Colonic mucosa (tissue), 4 donors: Measurements from ENCODE around the gene C10orf120. TPM values are rescaled to one million over a fixed set of nuclear protein-coding genes. Genes with fewer than 3 reads are reported as not detected.

Source experiments
- DNase-seq: peaks from one replicate; pipeline ENCODE4 v3.0.0-alpha.2; 2020
- H3K27ac ChIP-seq: fragments of 200-600 bp; one replicate; pipeline ENCODE4 v1.8.0; 2021
- H3K27me3 ChIP-seq: fragments of 200-600 bp; one replicate; pipeline ENCODE4 v1.8.0; 2021
- H3K36me3 ChIP-seq: fragments of 200-600 bp; one replicate; pipeline ENCODE4 v1.8.0; 2021
- H3K4me1 ChIP-seq: fragments of 200-600 bp; one replicate; pipeline ENCODE4 v1.8.0; 2021; ENCODE audit warnings: mild to moderate bottlenecking
- H3K4me3 ChIP-seq: fragments of 200-600 bp; one replicate; pipeline ENCODE4 v1.8.0; 2021
- H3K9ac ChIP-seq, 2 donors: one replicate each; pipeline ENCODE4 v1.7.0; 2013; ENCODE audit warnings: control low read depth in 2 of 2, low read depth in 2 of 2, low read length in 2 of 2
- H3K9me3 ChIP-seq: fragments of 200-600 bp; one replicate; pipeline ENCODE4 v1.8.0; 2021
- intact Hi-C: fragments of 100-400 bp; cut with DNase I; formaldehyde crosslinking; loops from one replicate; pipeline ENCODE4 v1.14.1; 2022
- total RNA-seq, 2 donors: library from RNA; stranded (reverse); fragmentation: NEBNext Ultra II Directional in 1 of 2; extraction: Animal tissue kit (Norgen Biotek cat#: 25700) in 1 of 2; gene quantifications; one replicate each; pipeline ENCODE4 v1.2.1, GENCODE V29; 2021
- TF ChIP-seq, protein P1 (sequence below): fragments of 200-600 bp; IDR thresholded peaks from one replicate; pipeline ENCODE4 v1.8.0; 2022; ENCODE audit warnings: antibody characterized with exemption, mild to moderate bottlenecking
- donor health status: healthy.
- donor health status: DM: no; HTN: no; CAD: no.
- donor health status: DM: no; HTN: no; CAD: no.

Gene C10orf120
- total RNA-seq, 2 donors from 2014 or later: not detected

DNA sequence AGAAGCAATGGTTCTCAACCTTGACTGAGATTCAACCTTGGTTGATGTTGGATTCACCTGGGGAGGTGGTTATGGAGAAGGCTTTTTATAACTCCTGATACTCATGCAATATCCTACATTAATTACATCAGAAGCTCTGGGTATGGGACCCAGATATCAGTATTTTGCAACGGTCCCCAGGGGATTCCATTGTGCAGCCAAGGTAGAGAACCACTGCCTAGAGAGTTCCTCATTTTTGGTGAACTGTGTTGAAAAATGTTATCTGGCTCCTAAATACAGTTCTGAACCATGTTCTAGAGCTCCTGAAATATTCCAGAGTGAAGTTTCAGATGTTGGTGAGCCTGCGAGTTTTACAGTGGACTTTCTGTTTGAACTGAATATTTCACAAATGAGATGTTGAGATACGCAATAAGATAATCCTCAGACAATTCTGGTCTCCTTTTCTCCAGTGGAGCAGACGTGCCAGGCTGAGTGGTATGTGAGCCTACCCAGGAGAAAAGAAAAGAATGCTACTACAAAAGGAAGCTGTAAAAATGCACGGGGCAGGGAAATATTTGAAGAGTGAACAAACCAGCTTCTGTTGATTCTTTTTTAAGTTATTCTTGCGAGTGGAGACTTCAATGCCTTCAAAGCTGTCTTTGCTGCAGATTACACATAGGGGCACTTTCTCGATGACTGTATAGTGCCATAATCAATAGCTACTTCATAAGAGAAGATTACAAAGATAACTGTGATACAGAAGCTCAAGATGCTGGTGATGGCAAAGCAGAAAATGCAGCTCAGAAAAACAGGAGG, 13.6 kb upstream of the C10orf120 start:
- Histone ChIP-seq H3K4me3 (no peak overlapping the region), H3K36me3 (no peaks in the 10 kb centered on the region), H3K27me3 (no peaks in the 10 kb centered on the region), H3K9ac (no peak overlapping the region), H3K9me3 (no peaks in the 10 kb centered on the region), H3K4me1 (no peaks in the 10 kb centered on the region), H3K27ac (no peak overlapping the region)
- TF ChIP-seq, protein P1, sequence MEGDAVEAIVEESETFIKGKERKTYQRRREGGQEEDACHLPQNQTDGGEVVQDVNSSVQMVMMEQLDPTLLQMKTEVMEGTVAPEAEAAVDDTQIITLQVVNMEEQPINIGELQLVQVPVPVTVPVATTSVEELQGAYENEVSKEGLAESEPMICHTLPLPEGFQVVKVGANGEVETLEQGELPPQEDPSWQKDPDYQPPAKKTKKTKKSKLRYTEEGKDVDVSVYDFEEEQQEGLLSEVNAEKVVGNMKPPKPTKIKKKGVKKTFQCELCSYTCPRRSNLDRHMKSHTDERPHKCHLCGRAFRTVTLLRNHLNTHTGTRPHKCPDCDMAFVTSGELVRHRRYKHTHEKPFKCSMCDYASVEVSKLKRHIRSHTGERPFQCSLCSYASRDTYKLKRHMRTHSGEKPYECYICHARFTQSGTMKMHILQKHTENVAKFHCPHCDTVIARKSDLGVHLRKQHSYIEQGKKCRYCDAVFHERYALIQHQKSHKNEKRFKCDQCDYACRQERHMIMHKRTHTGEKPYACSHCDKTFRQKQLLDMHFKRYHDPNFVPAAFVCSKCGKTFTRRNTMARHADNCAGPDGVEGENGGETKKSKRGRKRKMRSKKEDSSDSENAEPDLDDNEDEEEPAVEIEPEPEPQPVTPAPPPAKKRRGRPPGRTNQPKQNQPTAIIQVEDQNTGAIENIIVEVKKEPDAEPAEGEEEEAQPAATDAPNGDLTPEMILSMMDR: no peak
- no peak for DNase-seq
- intact Hi-C loops: no loop called here

GRCh38 chr10:122710576-122710975, 10.9 kb upstream of the C10orf120 start:
- H3K9ac ChIP-seq: no peak overlapping the region
- DNase-seq: no peak
- no peak overlapping the region for H3K27ac ChIP-seq
- no peaks in the 10 kb centered on the region for H3K4me1 ChIP-seq
- H3K4me3 ChIP-seq: no peak overlapping the region
- no peaks in the 10 kb centered on the region for H3K9me3 ChIP-seq
- TF ChIP-seq, protein P1: no peak
- H3K27me3 ChIP-seq: no peaks in the 10 kb centered on the region
- intact Hi-C loops: no loop called here
- H3K36me3 ChIP-seq: no peaks in the 10 kb centered on the region

DNA sequence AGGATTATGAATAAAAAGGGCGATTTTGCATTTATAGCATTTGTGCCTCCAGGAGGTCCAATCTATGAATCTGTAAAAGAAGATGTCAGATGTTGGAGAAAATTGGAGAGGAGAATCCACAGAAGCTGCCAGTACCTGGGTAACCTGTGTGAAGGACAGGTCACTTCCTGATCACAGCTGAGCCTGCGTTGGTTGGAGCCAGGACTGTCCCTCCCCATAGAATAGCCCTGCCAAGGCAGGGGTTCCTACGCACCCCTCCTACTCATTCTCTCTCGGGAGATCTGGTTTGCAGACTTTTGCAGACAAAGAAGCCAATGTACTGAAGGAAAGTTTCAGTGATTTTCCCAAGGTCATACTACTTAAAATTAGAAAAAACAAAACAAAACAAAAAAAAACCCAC, 10.3 kb upstream of the C10orf120 start:
- no peaks in the 10 kb centered on the region for H3K36me3 ChIP-seq
- H3K27ac ChIP-seq: no peak overlapping the region
- no peak overlapping the region for H3K9ac ChIP-seq
- no peaks in the 10 kb centered on the region for H3K9me3 ChIP-seq
- no peaks in the 10 kb centered on the region for H3K4me1 ChIP-seq
- H3K4me3 ChIP-seq: no peak overlapping the region
- DNase-seq: no peak
- intact Hi-C loops: loop anchor here (10.0 kb wide), 1 partner anchor 425 kb away; no protein-coding TSS in a partner anchor
- H3K27me3 ChIP-seq: no peaks in the 10 kb centered on the region
- TF ChIP-seq, protein P1: no peak

DNA sequence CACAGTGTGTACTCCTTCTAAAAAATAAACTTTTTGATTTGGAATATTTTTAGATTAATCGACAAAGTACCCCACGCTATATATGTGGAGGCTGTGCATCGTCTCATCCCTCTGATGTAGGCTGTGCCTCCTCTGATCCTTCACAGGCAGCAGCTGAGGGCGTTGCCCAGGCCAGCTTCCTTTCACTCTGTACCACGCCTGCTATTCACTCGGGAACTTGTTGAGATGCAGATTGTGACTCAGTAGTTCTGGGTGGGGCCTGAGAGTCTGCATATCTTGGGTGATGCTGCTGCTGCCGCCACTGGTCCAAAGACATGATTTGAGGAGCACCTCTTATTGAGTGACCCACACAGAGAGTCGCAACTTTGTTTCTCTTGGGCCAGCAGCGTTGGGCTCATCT, 7.9 kb upstream of the C10orf120 start:
- H3K27me3 ChIP-seq: no peaks in the 10 kb centered on the region
- intact Hi-C loops: loop anchor here (10.0 kb wide), 1 partner anchor 423 kb away; no protein-coding TSS in a partner anchor
- no peak overlapping the region for H3K9ac ChIP-seq
- TF ChIP-seq, protein P1: no peak
- no peak overlapping the region for H3K27ac ChIP-seq
- H3K4me3 ChIP-seq: no peak overlapping the region
- DNase-seq: no peak
- H3K36me3 ChIP-seq: no peaks in the 10 kb centered on the region
- H3K4me1 ChIP-seq: no peaks in the 10 kb centered on the region
- no peaks in the 10 kb centered on the region for H3K9me3 ChIP-seq

- Histone ChIP-seq H3K9ac (no peak overlapping the region), H3K4me1 (no peaks in the 10 kb centered on the region), H3K9me3 (no peaks in the 10 kb centered on the region), H3K4me3 (no peak overlapping the region), H3K27ac (no peak overlapping the region), H3K36me3 (no peaks in the 10 kb centered on the region), H3K27me3 (no peaks in the 10 kb centered on the region)
- TF ChIP-seq, protein P1: no peak
- DNase-seq: no peak
- intact Hi-C loops: loop anchor here (10.0 kb wide), 1 partner anchor 422 kb away; no protein-coding TSS in a partner anchor
These were observed 7.3 kb upstream of the C10orf120 start for GRCh38 chr10:122706947-122707346.
